Right cardiac atrium (tissue), 5 donors: ENCODE results near the gene REEP6. TPM values are rescaled to one million over a fixed set of nuclear protein-coding genes. Genes with fewer than 3 reads are reported as not detected.

Source experiments
- ATAC-seq, 2 donors: fragments of 200-7000 bp; cut with Tn5 transposase; one replicate each; pipeline versions ENCODE4 v1.8.0 to v1.9.1; 2020; ENCODE audit warnings: moderate library complexity in 2 of 2, mild to moderate bottlenecking in 1 of 2
- DNase-seq, 3 donors: peaks; one replicate each; pipeline ENCODE4 v3.0.0-alpha.2; 2020
- H3K27ac ChIP-seq: one replicate; pipeline ENCODE4 v1.5.1; 2013; ENCODE audit warnings: mild to moderate bottlenecking, low read length, control low read depth, moderate library complexity
- H3K27me3 ChIP-seq: one replicate; pipeline ENCODE4 v1.6.1; 2013; ENCODE audit not compliant: control insufficient read depth, insufficient read depth
- H3K4me1 ChIP-seq: one replicate; pipeline ENCODE4 v1.6.1; 2013; ENCODE audit warnings: low read length; ENCODE audit not compliant: control insufficient read depth, insufficient read depth
- H3K4me3 ChIP-seq: one replicate; pipeline ENCODE4 v1.5.1; 2013; ENCODE audit warnings: low read length, control low read depth
- H3K9me3 ChIP-seq: one replicate; pipeline ENCODE4 v1.6.1; 2013; ENCODE audit warnings: low read length; ENCODE audit not compliant: control insufficient read depth
- WGBS: extraction: QIAGEN DNeasy Blood & Tissue Kit; methylation state at CpG from one replicate; pipeline ENCODE4 v1.1.7; 2013; 5-methylcytosine and 5-hydroxymethylcytosine counted together
- intact Hi-C, 4 donors: fragments of 100-400 bp; cut with DNase I; formaldehyde crosslinking; loops; one replicate each; pipeline versions ENCODE4 v1.11.0 to v1.14.0; 2022 to 2023
- polyA plus RNA-seq: library from polyadenylated mRNA; stranded (reverse); fragments of 200-250 nt; gene quantifications from one replicate; pipeline ENCODE4 v1.2.3, GENCODE V29; 2013
- total RNA-seq, 4 donors: library from RNA; stranded (reverse); fragmentation: NEBNext Ultra II Directional; extraction: Animal tissue kit (Norgen Biotek cat#: 25700); gene quantifications; one replicate each; pipeline ENCODE4 v1.2.1, GENCODE V29; 2021
- donor health status: healthy with polysubstance abuse.
- donor health status: DM: no; HTN: yes; CAD: no.
- donor health status: DM: no; HTN: no; CAD: no.
- donor health status: DM: no; HTN: yes; CAD: no; lungs with severe emphysema.
- donor health status: DM: yes; HTN: yes; CAD: no.

The REEP6 gene
- total and polyA plus RNA-seq, 5 donors, result 1.1 to 7.5 (median 1.5) TPM

- H3K9me3 ChIP-seq, result no peaks in the 10 kb centered on the region
- ATAC-seq (no peak), DNase-seq (peak in 2 of 3 donors; percentile 49 to 52)
- H3K4me1 ChIP-seq, result no peaks in the 10 kb centered on the region
- H3K27me3 ChIP-seq, result no peaks in the 10 kb centered on the region
- H3K27ac ChIP-seq, result no peak within 1 kb of the TSS
- 7% methylated on average over 92 of the region's 92 CpGs for WGBS
- peak within 1 kb of the TSS; percentile 8 for H3K4me3 ChIP-seq
- intact Hi-C loops, result no loop called here
Measured at GRCh38 chr19:1523412-1524286, 32.7 kb downstream of the REEP6 start, which contains the start of gene PLK5. Gene PLK5 (plus strand): TSS chr19:1524077. CDS start chr19:1526997, 2,920 bp downstream.

- WGBS, result 11% methylated on average over 49 of the region's 49 CpGs
- ATAC-seq (no peak), DNase-seq (peak in 1 of 3 donors; percentile 25)
- H3K9me3 ChIP-seq, result no peaks in the 10 kb centered on the region
- peak overlapping the region; percentile 8 for H3K4me3 ChIP-seq
- no peaks in the 10 kb centered on the region for H3K27me3 ChIP-seq
- no peak overlapping the region for H3K27ac ChIP-seq
- no peaks in the 10 kb centered on the region for H3K4me1 ChIP-seq
- intact Hi-C loops, result no loop called here
Measured at GRCh38 chr19:1524287-1524971, 33.4 kb downstream of the REEP6 start.

GRCh38 chr19:1524972-1525325 lies 34.0 kb downstream of the REEP6 start:
- Histone ChIP-seq H3K4me1 (no peaks in the 10 kb centered on the region), H3K9me3 (no peaks in the 10 kb centered on the region), H3K4me3 (no peak overlapping the region), H3K27ac (no peak overlapping the region), H3K27me3 (no peaks in the 10 kb centered on the region)
- intact Hi-C loops, result no loop called here
- peak in 1 of 3 donors; percentile 33 for DNase-seq
- ATAC-seq, result no peak
- 59% methylated on average over 17 of the region's 17 CpGs for WGBS

- no peak for ATAC-seq
- Histone ChIP-seq H3K4me1 (no peaks in the 10 kb centered on the region), H3K27me3 (no peaks in the 10 kb centered on the region), H3K27ac (no peak overlapping the region), H3K4me3 (no peak overlapping the region), H3K9me3 (no peaks in the 10 kb centered on the region)
- intact Hi-C loops, result no loop called here
- WGBS, result 62% methylated on average over 31 of the region's 31 CpGs
- peak in 2 of 3 donors; percentile 24 to 42 for DNase-seq
Measured at GRCh38 chr19:1525343-1525742, 34.4 kb downstream of the REEP6 start.

GRCh38 chr19:1526066-1526778 lies 35.2 kb downstream of the REEP6 start:
- H3K27me3 ChIP-seq, result no peaks in the 10 kb centered on the region
- WGBS, result 81% methylated on average over 33 of the region's 33 CpGs
- no peak for ATAC-seq
- no peak overlapping the region for H3K27ac ChIP-seq
- H3K9me3 ChIP-seq, result no peaks in the 10 kb centered on the region
- H3K4me3 ChIP-seq, result no peak overlapping the region
- intact Hi-C loops, result no loop called here
- DNase-seq, result peak in 1 of 3 donors; percentile 42
- H3K4me1 ChIP-seq, result no peaks in the 10 kb centered on the region

- Histone ChIP-seq H3K27ac (no peak overlapping the region), H3K4me3 (no peak overlapping the region), H3K4me1 (no peaks in the 10 kb centered on the region), H3K27me3 (no peaks in the 10 kb centered on the region), H3K9me3 (no peaks in the 10 kb centered on the region)
- DNase-seq (peak in 2 of 3 donors; percentile 12 to 20), ATAC-seq (no peak)
- intact Hi-C loops, result no loop called here
- 81% methylated on average over 18 of the region's 18 CpGs for WGBS
Measured at GRCh38 chr19:1526979-1527649, 36.1 kb downstream of the REEP6 start.

GRCh38 chr19:1527650-1528309 lies 36.8 kb downstream of the REEP6 start:
- no peaks in the 10 kb centered on the region for H3K9me3 ChIP-seq
- DNase-seq, result peak in 2 of 3 donors; percentile 20 to 60
- H3K4me1 ChIP-seq, result no peaks in the 10 kb centered on the region
- ATAC-seq, result no peak
- WGBS, result 86% methylated on average over 27 of the region's 27 CpGs
- intact Hi-C loops, result no loop called here
- H3K27me3 ChIP-seq, result no peaks in the 10 kb centered on the region
- no peak overlapping the region for H3K4me3 ChIP-seq
- no peak overlapping the region for H3K27ac ChIP-seq

GRCh38 chr19:1528596-1529429 lies 37.8 kb downstream of the REEP6 start:
- ATAC-seq (no peak), DNase-seq (peak in 2 of 3 donors; percentile 34 to 61)
- Histone ChIP-seq H3K4me1 (no peaks in the 10 kb centered on the region), H3K27me3 (no peaks in the 10 kb centered on the region), H3K4me3 (no peak overlapping the region), H3K9me3 (no peaks in the 10 kb centered on the region), H3K27ac (no peak overlapping the region)
- intact Hi-C loops, result no loop called here
- 80% methylated on average over 23 of the region's 23 CpGs for WGBS

GRCh38 chr19:1529430-1529816 lies 38.4 kb downstream of the REEP6 start:
- DNase-seq (peak in 2 of 3 donors; percentile 29 to 42), ATAC-seq (no peak)
- Histone ChIP-seq H3K4me3 (no peak overlapping the region), H3K4me1 (no peaks in the 10 kb centered on the region), H3K27ac (no peak overlapping the region), H3K27me3 (no peaks in the 10 kb centered on the region), H3K9me3 (no peaks in the 10 kb centered on the region)
- intact Hi-C loops, result no loop called here
- 80% methylated on average over 16 of the region's 16 CpGs for WGBS
